HepG2 (cell line): ENCODE data around the gene DOCK3. TPM values are rescaled to one million over a fixed set of nuclear protein-coding genes. Genes with fewer than 3 reads are reported as not detected.
A peak's percentile ranks its signal among the peaks of the same experiment; 100 is the strongest.

ENCODE experiments used
- AFF4 ChIP-seq: sonication (generic); formaldehyde crosslinking; IDR thresholded peaks from 2 replicates; pipeline ENCODE4 v1.4.0; 2020; ENCODE audit warnings: missing genetic modification reagents
- CAMTA2 ChIP-seq: sonication (generic); formaldehyde crosslinking; IDR thresholded peaks from 2 replicates; pipeline ENCODE4 v1.4.0; 2020; ENCODE audit warnings: mild to moderate bottlenecking, missing genetic modification reagents, borderline replicate concordance
- FOSL1 ChIP-seq: sonication (generic); formaldehyde crosslinking; IDR thresholded peaks from 2 replicates; pipeline ENCODE4 v1.9.0; 2021; ENCODE audit warnings: missing genetic modification reagents, borderline replicate concordance
- GFI1 ChIP-seq: sonication (generic); formaldehyde crosslinking; IDR thresholded peaks from 2 replicates; pipeline ENCODE4 v1.5.0; 2020; ENCODE audit warnings: missing genetic modification reagents, mild to moderate bottlenecking, borderline replicate concordance
- GLI4 ChIP-seq: sonication (generic); formaldehyde crosslinking; IDR thresholded peaks from 2 replicates; pipeline ENCODE4 v1.5.1; 2020; ENCODE audit warnings: missing genetic modification reagents, mild to moderate bottlenecking, moderate library complexity, borderline replicate concordance
- HCFC1 ChIP-seq: fragments of 150-350 bp; IDR thresholded peaks from 2 replicates; pipeline ENCODE4 v1.6.1; 2014; ENCODE audit warnings: low read depth, low read length
- HNRNPH1 ChIP-seq: fragments of 200-400 bp; formaldehyde crosslinking; optimal IDR thresholded peaks from 2 replicates; pipeline ENCODE3; 2017; ENCODE audit warnings: mild to moderate bottlenecking, low read depth, low read length
- SAFB2 ChIP-seq: sonication (generic); formaldehyde crosslinking; IDR thresholded peaks from 2 replicates; pipeline ENCODE4 v1.5.1; 2020; ENCODE audit warnings: missing genetic modification reagents, low read depth, mild to moderate bottlenecking, borderline replicate concordance
- SMAD3 ChIP-seq: sonication (generic); formaldehyde crosslinking; IDR thresholded peaks from 2 replicates; pipeline ENCODE4 v1.4.0; 2020; ENCODE audit warnings: missing genetic modification reagents
- ZNF225 ChIP-seq: sonication (generic); formaldehyde crosslinking; IDR thresholded peaks from 2 replicates; pipeline ENCODE4 v1.4.0; 2020; ENCODE audit warnings: mild to moderate bottlenecking, missing genetic modification reagents
- ZNF446 ChIP-seq: sonication (generic); formaldehyde crosslinking; IDR thresholded peaks from 2 replicates; pipeline ENCODE4 v1.5.0; 2020; ENCODE audit warnings: mild to moderate bottlenecking, missing genetic modification reagents
- ZNF563 ChIP-seq: sonication (generic); formaldehyde crosslinking; IDR thresholded peaks from 2 replicates; pipeline ENCODE4 v1.8.0; 2022; ENCODE audit warnings: mild to moderate bottlenecking, moderate library complexity, missing genetic modification reagents
- ZNF891 ChIP-seq: sonication (generic); formaldehyde crosslinking; IDR thresholded peaks from 2 replicates; pipeline ENCODE4 v1.5.0; 2020; ENCODE audit warnings: mild to moderate bottlenecking, missing genetic modification reagents
- ZSCAN31 ChIP-seq: sonication (generic); formaldehyde crosslinking; IDR thresholded peaks from 2 replicates; pipeline ENCODE4 v1.5.0; 2020; ENCODE audit warnings: low read depth, mild to moderate bottlenecking, missing genetic modification reagents
- polyA plus RNA-seq, 8 experiments: library from polyadenylated mRNA; depleted of rRNA in 3 of 8; stranded (reverse) in 7 of 8; unstranded in 1 of 8; fragments of >200 nt; fragmentation: Illumina TruSeq in 4 of 8; extraction: Trizol in 4 of 8; gene quantifications; 2 replicates each; pipeline versions ENCODE4 v1.2.1 to v1.2.3, GENCODE V29; 2011 to 2016; ENCODE audit warnings: low read depth in 4 of 8, missing spikeins in 1 of 8, mixed read lengths in 1 of 8; ENCODE audit not compliant: insufficient read depth in 1 of 8
- total RNA-seq, 5 experiments: library from RNA; depleted of rRNA; stranded (reverse); fragments of >200 nt; fragmentation: Illumina TruSeq; extraction: Trizol; gene quantifications; 2 replicates each; pipeline ENCODE4 v1.2.3, GENCODE V29; 2016; ENCODE audit warnings: low read depth in 1 of 5
- TF ChIP-seq, protein P1 (sequence below): sonication (generic); formaldehyde crosslinking; IDR thresholded peaks from 2 replicates; pipeline ENCODE4 v1.8.1; 2022; ENCODE audit warnings: mild to moderate bottlenecking, missing genetic modification reagents
- TF ChIP-seq, protein P2 (sequence below): IDR thresholded peaks from 2 replicates; pipeline ENCODE4 v1.6.1; 2016; ENCODE audit warnings: missing biosample characterization, missing genetic modification reagents, low read depth
- TF ChIP-seq, protein P3 (sequence below): sonication (generic); formaldehyde crosslinking; IDR thresholded peaks from 2 replicates; pipeline ENCODE4 v1.4.0; 2020; ENCODE audit warnings: missing genetic modification reagents

The DOCK3 gene
- total and polyA plus RNA-seq, 2 of the 13 experiments (the other 11 are each of a cell fraction or from before 2014, with no cell fraction given), result not detected

GRCh38 chr3:51384055-51384725 lies 709.5 kb downstream of the DOCK3 start (continued):
- TF ChIP-seq, protein P1, sequence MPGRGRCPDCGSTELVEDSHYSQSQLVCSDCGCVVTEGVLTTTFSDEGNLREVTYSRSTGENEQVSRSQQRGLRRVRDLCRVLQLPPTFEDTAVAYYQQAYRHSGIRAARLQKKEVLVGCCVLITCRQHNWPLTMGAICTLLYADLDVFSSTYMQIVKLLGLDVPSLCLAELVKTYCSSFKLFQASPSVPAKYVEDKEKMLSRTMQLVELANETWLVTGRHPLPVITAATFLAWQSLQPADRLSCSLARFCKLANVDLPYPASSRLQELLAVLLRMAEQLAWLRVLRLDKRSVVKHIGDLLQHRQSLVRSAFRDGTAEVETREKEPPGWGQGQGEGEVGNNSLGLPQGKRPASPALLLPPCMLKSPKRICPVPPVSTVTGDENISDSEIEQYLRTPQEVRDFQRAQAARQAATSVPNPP (CRISPR knock-in tag), result no peak
- peak; percentile 73; the same call in 1 of the 2 replicates for TF ChIP-seq GLI4 (CRISPR knock-in tag)
- no peak for TF ChIP-seq SMAD3 (CRISPR knock-in tag)
- no peak for TF ChIP-seq ZSCAN31 (CRISPR knock-in tag)
- peak; percentile 68 for TF ChIP-seq ZNF446 (CRISPR knock-in tag)
- TF ChIP-seq, protein P2, sequence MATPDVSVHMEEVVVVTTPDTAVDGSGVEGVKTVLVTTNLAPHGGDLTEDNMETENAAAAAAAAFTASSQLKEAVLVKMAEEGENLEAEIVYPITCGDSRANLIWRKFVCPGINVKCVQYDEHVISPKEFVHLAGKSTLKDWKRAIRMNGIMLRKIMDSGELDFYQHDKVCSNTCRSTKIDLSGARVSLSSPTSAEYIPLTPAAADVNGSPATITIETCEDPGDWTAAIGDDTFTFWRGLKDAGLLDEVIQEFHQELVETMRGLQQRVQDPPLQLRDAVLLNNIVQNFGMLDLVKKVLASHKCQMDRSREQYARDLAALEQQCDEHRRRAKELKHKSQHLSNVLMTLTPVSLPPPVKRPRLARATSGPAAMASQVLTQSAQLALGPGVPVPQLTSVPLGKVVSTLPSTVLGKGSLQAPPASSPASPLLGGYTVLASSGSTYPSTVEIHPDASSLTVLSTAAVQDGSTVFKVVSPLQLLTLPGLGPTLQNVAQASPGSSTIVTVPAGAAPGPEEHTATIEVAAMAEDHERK (CRISPR knock-in tag), result no peak
- TF ChIP-seq HCFC1, result no peak
- peak; percentile 74; the same call in 1 of the 2 replicates for TF ChIP-seq ZNF891 (CRISPR knock-in tag)
- peak; percentile 66; the same call in 1 of the 2 replicates for TF ChIP-seq ZNF225 (CRISPR knock-in tag)
- TF ChIP-seq SAFB2 (CRISPR knock-in tag), result 0 out of 2 replicates have a peak, but pooled peaks have one; percentile 44
- no peak; the same call in 1 of the 2 replicates for TF ChIP-seq ZNF563 (CRISPR knock-in tag)
- TF ChIP-seq, protein P3, sequence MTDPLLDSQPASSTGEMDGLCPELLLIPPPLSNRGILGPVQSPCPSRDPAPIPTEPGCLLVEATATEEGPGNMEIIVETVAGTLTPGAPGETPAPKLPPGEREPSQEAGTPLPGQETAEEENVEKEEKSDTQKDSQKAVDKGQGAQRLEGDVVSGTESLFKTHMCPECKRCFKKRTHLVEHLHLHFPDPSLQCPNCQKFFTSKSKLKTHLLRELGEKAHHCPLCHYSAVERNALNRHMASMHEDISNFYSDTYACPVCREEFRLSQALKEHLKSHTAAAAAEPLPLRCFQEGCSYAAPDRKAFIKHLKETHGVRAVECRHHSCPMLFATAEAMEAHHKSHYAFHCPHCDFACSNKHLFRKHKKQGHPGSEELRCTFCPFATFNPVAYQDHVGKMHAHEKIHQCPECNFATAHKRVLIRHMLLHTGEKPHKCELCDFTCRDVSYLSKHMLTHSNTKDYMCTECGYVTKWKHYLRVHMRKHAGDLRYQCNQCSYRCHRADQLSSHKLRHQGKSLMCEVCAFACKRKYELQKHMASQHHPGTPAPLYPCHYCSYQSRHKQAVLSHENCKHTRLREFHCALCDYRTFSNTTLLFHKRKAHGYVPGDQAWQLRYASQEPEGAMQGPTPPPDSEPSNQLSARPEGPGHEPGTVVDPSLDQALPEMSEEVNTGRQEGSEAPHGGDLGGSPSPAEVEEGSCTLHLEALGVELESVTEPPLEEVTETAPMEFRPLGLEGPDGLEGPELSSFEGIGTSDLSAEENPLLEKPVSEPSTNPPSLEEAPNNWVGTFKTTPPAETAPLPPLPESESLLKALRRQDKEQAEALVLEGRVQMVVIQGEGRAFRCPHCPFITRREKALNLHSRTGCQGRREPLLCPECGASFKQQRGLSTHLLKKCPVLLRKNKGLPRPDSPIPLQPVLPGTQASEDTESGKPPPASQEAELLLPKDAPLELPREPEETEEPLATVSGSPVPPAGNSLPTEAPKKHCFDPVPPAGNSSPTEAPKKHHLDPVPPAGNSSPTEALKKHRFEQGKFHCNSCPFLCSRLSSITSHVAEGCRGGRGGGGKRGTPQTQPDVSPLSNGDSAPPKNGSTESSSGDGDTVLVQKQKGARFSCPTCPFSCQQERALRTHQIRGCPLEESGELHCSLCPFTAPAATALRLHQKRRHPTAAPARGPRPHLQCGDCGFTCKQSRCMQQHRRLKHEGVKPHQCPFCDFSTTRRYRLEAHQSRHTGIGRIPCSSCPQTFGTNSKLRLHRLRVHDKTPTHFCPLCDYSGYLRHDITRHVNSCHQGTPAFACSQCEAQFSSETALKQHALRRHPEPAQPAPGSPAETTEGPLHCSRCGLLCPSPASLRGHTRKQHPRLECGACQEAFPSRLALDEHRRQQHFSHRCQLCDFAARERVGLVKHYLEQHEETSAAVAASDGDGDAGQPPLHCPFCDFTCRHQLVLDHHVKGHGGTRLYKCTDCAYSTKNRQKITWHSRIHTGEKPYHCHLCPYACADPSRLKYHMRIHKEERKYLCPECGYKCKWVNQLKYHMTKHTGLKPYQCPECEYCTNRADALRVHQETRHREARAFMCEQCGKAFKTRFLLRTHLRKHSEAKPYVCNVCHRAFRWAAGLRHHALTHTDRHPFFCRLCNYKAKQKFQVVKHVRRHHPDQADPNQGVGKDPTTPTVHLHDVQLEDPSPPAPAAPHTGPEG (CRISPR knock-in tag), result no peak
- no peak for TF ChIP-seq AFF4 (CRISPR knock-in tag)
- TF ChIP-seq HNRNPH1, result no peak
- no peak for TF ChIP-seq FOSL1 (CRISPR knock-in tag)
- no peak for TF ChIP-seq GFI1
- TF ChIP-seq CAMTA2 (CRISPR knock-in tag), result peak; percentile 76; the same call in 1 of the 2 replicates
